AG09319 (cell line): ENCODE measurements around the gene CLDN5.
"Not testable (repeated sequence)": the region's sequence is repeated elsewhere in the genome, so short reads cannot be mapped to it uniquely, and the experiment has no call there.

ENCODE experiments used
- DNase-seq: peaks from one replicate; pipeline ENCODE4 v3.0.0-alpha.2; 2010; ENCODE audit warnings: low read depth; ENCODE audit errors: extremely low read depth
- CTCF ChIP-seq: IDR thresholded peaks from 2 replicates; pipeline ENCODE4 v1.5.1; 2011; ENCODE audit warnings: low read depth, mild to moderate bottlenecking, inconsistent platforms, low read length, moderate library complexity

The CLDN5 gene

GRCh38 chr22:19533857-19534256 lies 9.6 kb upstream of the CLDN5 start:
- no peak for TF ChIP-seq CTCF

GRCh38 chr22:19533049-19533626 lies 8.9 kb upstream of the CLDN5 start:
- TF ChIP-seq CTCF = no peak
- no peak for DNase-seq

More at GRCh38 chr22:19533857-19534256, 9.6 kb upstream of the CLDN5 start:
- no peak for DNase-seq

GRCh38 chr22:19531327-19531726 lies 7.1 kb upstream of the CLDN5 start:
- DNase-seq = not testable (repeated sequence)

- DNase-seq = no peak
- TF ChIP-seq CTCF = no peak
These were observed 6.5 kb upstream of the CLDN5 start for GRCh38 chr22:19530751-19531150.

- TF ChIP-seq CTCF = no peak
- no peak for DNase-seq
These were observed 5.6 kb upstream of the CLDN5 start for GRCh38 chr22:19529811-19530210.

GRCh38 chr22:19527861-19528417 lies 3.7 kb upstream of the CLDN5 start:
- TF ChIP-seq CTCF = no peak
- no peak for DNase-seq

- DNase-seq = no peak
- no peak for TF ChIP-seq CTCF
These were observed 3.1 kb upstream of the CLDN5 start for GRCh38 chr22:19527321-19527721.

- TF ChIP-seq CTCF = no peak
- DNase-seq = no peak
These were observed 2.5 kb upstream of the CLDN5 start for GRCh38 chr22:19526702-19527111.
